NCI-H524 treated with DMSO at 0.1 percent for 48 hours (cell line): Measurements from ENCODE around the gene GTPBP2.
"Not testable (repeated sequence)": the region's sequence is repeated elsewhere in the genome, so short reads cannot be mapped to it uniquely, and the experiment has no call there.

Source experiments
- DNase-seq: peaks from one replicate; lab custom pipeline; 2025; lab: John Stamatoyannopoulos, UW

GTPBP2 gene

GRCh38 chr6:43662948-43663347 is 33.9 kb upstream of the GTPBP2 start:
- not testable (repeated sequence) for DNase-seq

GRCh38 chr6:43658161-43658560 is 29.1 kb upstream of the GTPBP2 start:
- DNase-seq: no peak

GRCh38 chr6:43657221-43657802 is 28.2 kb upstream of the GTPBP2 start:
- no peak for DNase-seq

GRCh38 chr6:43652822-43653221 is 23.8 kb upstream of the GTPBP2 start:
- DNase-seq: not testable (repeated sequence)

- DNase-seq: no peak
These were observed 19.2 kb upstream of the GTPBP2 start for GRCh38 chr6:43648248-43648647.

GRCh38 chr6:43647613-43648012 is 18.5 kb upstream of the GTPBP2 start:
- DNase-seq: no peak

GRCh38 chr6:43645613-43645964 is 16.5 kb upstream of the GTPBP2 start:
- no peak for DNase-seq

- no peak for DNase-seq
These were observed 16.0 kb upstream of the GTPBP2 start, which contains the start of gene RSPH9 for GRCh38 chr6:43644940-43645612. RSPH9 (plus strand) TSS chr6:43645036; CDS start chr6:43645099, 63 bp downstream.

- no peak for DNase-seq
These were observed 11.1 kb upstream of the GTPBP2 start for GRCh38 chr6:43639984-43640800.

GRCh38 chr6:43636308-43636659 is 7.2 kb upstream of the GTPBP2 start:
- DNase-seq: no peak

GRCh38 chr6:43635387-43636307 is 6.6 kb upstream of the GTPBP2 start, which contains the start of gene MAD2L1BP:
MAD2L1BP (plus strand) TSS chr6:43635840; CDS start chr6:43635876, 36 bp downstream.
- peak; percentile 45 for DNase-seq

- peak; percentile 99 for DNase-seq
These were observed 5.7 kb upstream of the GTPBP2 start for GRCh38 chr6:43634702-43635303.

- DNase-seq: not testable (repeated sequence)
These were observed 3.9 kb upstream of the GTPBP2 start for GRCh38 chr6:43633002-43633401.

- DNase-seq: no peak
These were observed 2.0 kb upstream of the GTPBP2 start for GRCh38 chr6:43630980-43631619.

- peak; percentile 96 for DNase-seq
These were observed 639 bp upstream of the GTPBP2 start for GRCh38 chr6:43629505-43630300.

- DNase-seq: peak; percentile 22
These were observed 516 bp downstream of the GTPBP2 start for GRCh38 chr6:43628393-43629103.

GRCh38 chr6:43627008-43627825 is 1.8 kb downstream of the GTPBP2 start:
- no peak for DNase-seq

- no peak for DNase-seq
These were observed 3.6 kb downstream of the GTPBP2 start for GRCh38 chr6:43625393-43625992.
